GM23248 (cell line): ENCODE results near the gene AGMO. TPM values are rescaled to one million over a fixed set of nuclear protein-coding genes. Genes with fewer than 3 reads are reported as not detected.
"Not testable (repeated sequence)": the region's sequence is repeated elsewhere in the genome, so short reads cannot be mapped to it uniquely, and the experiment has no call there.

Experiments
- DNase-seq: peaks from one replicate; pipeline ENCODE4 v3.0.0-alpha.2; 2015
- H2AFZ ChIP-seq: fragments of 200-600 bp; sonication (generic); 2 replicates; pipeline ENCODE4 v1.6.1; 2016; ENCODE audit warnings: antibody characterized with exemption
- H3F3A ChIP-seq: fragments of 200-600 bp; sonication (generic); 2 replicates; pipeline ENCODE4 v1.6.1; 2016; ENCODE audit warnings: mild to moderate bottlenecking, antibody characterized with exemption, mixed run types; ENCODE audit not compliant: insufficient read depth
- H3K27ac ChIP-seq: fragments of 200-600 bp; sonication (generic); 2 replicates; pipeline ENCODE4 v1.5.1; 2016; ENCODE audit warnings: mild to moderate bottlenecking
- H3K27me3 ChIP-seq: fragments of 200-600 bp; sonication (generic); replicated peaks from 2 replicates; pipeline ENCODE4 v1.6.1; 2016; ENCODE audit warnings: mild to moderate bottlenecking; ENCODE audit not compliant: insufficient read depth
- H3K36me3 ChIP-seq: fragments of 200-600 bp; sonication (generic); 2 replicates; pipeline ENCODE4 v1.6.1; 2016; ENCODE audit warnings: low read depth, mild to moderate bottlenecking
- H3K4me1 ChIP-seq: fragments of 200-600 bp; sonication (generic); 2 replicates; pipeline ENCODE4 v1.6.1; 2016; ENCODE audit warnings: mild to moderate bottlenecking; ENCODE audit not compliant: insufficient read depth
- H3K4me2 ChIP-seq: fragments of 200-600 bp; sonication (generic); one replicate; pipeline ENCODE4 v1.6.1; 2016; ENCODE audit warnings: mild to moderate bottlenecking; ENCODE audit not compliant: unreplicated experiment
- H3K4me3 ChIP-seq: fragments of 200-600 bp; sonication (generic); 2 replicates; pipeline ENCODE4 v1.5.1; 2016; ENCODE audit warnings: mild to moderate bottlenecking
- H3K79me2 ChIP-seq: fragments of 200-600 bp; sonication (generic); 2 replicates; pipeline ENCODE4 v1.6.1; 2016; ENCODE audit warnings: mild to moderate bottlenecking; ENCODE audit not compliant: insufficient read depth
- H3K9ac ChIP-seq: fragments of 200-600 bp; sonication (generic); 2 replicates; pipeline ENCODE4 v1.6.1; 2016; ENCODE audit warnings: mild to moderate bottlenecking
- H3K9me2 ChIP-seq: fragments of 200-600 bp; sonication (generic); 2 replicates; pipeline ENCODE4 v1.6.1; 2016; ENCODE audit warnings: mixed run types, mild to moderate bottlenecking, moderate library complexity; ENCODE audit not compliant: insufficient read depth
- H3K9me3 ChIP-seq: fragments of 200-600 bp; sonication (generic); one replicate; pipeline ENCODE4 v1.6.1; 2017; ENCODE audit warnings: low read depth
- H4K20me1 ChIP-seq: fragments of 200-600 bp; sonication (generic); 2 replicates; pipeline ENCODE4 v1.6.0; 2016; ENCODE audit not compliant: insufficient read depth
- EZH2 ChIP-seq: fragments of 200-600 bp; sonication (generic); IDR thresholded peaks from 2 replicates; pipeline ENCODE4 v1.6.1; 2018; ENCODE audit warnings: antibody characterized with exemption, mild to moderate bottlenecking; ENCODE audit not compliant: insufficient read depth, poor library complexity, severe bottlenecking
- EZH2phosphoT487 ChIP-seq: fragments of 200-600 bp; sonication (generic); IDR thresholded peaks from 2 replicates; pipeline ENCODE4 v1.6.1; 2018; ENCODE audit warnings: antibody characterized with exemption, moderate library complexity, mild to moderate bottlenecking, low read depth; ENCODE audit not compliant: insufficient read depth
- WGBS, 2 experiments: methylation state at CpG; one replicate each; pipeline ENCODE4 v1.1.6; 2015 to 2017; ENCODE audit warnings: low lambda C conversion rate in 2 of 2, low coverage in 1 of 2; ENCODE audit errors: missing lambda C conversion rate in 2 of 2; 5-methylcytosine and 5-hydroxymethylcytosine counted together
- in situ Hi-C: fragments of 300-500 bp; cut with MboI; formaldehyde crosslinking; loops from 2 replicates; pipeline ENCODE4 v1.15.0; 2020
- polyA plus RNA-seq: library from polyadenylated mRNA; unstranded; fragments of >200 nt; fragmentation: Nextera tagmentation; extraction: Ambion mirVana; gene quantifications from 2 replicates; pipeline ENCODE4 v1.2.1, GENCODE V29; 2016
- total RNA-seq: library from RNA; depleted of rRNA; stranded (reverse); fragments of >200 nt; shearing (Covaris generic); gene quantifications from 2 replicates; pipeline ENCODE4 v1.2.3, GENCODE V29; 2014

The AGMO gene
- total and polyA plus RNA-seq, 2 experiments from 2014 or later, result not detected

- Histone ChIP-seq H3K4me3 (no peak overlapping the region), H3K9me2 (no peaks in the 10 kb centered on the region), H3K9ac (no peak overlapping the region), H3F3A (no peaks in the 10 kb centered on the region), H3K27ac (no peak overlapping the region), H3K36me3 (no peaks in the 10 kb centered on the region), H3K4me2 (peak overlapping the region; percentile 3), H3K9me3 (no peaks in the 10 kb centered on the region), H3K27me3 (no peaks in the 10 kb centered on the region), H2AFZ (peak overlapping the region; percentile 55), H4K20me1 (no peaks in the 10 kb centered on the region), H3K79me2 (no peaks in the 10 kb centered on the region), H3K4me1 (peaks cover 7% of the 10 kb centered on the region; the same call in 1 of the 2 replicates)
- TF ChIP-seq EZH2phosphoT487 (no peak), EZH2 (no peak)
- no peak for DNase-seq
- in situ Hi-C loops, result no loop called here
- 61 to 69% methylated on average over 4 of the region's 4 CpGs for WGBS, 2 experiments
Observed at GRCh38 chr7:15556339-15557105, 5.3 kb downstream of the AGMO start.

DNA sequence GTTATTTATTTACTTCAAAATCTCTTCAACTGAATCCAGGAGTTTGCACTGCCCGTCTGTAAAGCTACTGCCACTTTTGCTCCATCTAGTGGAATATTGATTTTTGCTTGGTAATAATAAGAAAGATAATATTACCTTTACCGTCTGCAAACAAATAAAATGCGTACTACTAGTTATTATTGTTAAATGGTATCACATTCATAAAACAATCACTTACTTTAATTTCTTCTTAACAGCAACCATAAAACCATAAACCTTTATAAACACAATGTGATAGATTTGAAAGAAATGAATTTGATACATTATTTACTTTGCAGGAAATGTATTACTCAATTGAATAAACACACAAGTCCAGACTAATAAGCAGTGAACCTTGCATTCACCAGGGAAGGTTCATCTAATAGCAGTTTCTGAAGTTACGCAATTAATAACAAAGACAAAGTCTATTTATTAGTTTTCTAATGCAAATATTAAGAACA is 6.4 kb downstream of the AGMO start:
- H3K27ac ChIP-seq, result no peak overlapping the region
- H3K9me3 ChIP-seq, result no peaks in the 10 kb centered on the region
- no peak overlapping the region for H3K4me2 ChIP-seq
- DNase-seq, result peak; percentile 47
- peaks cover 7% of the 10 kb centered on the region; the same call in 1 of the 2 replicates for H3K4me1 ChIP-seq
- 51 to 52% methylated on average over 4 of the region's 4 CpGs for WGBS, 2 experiments
- H4K20me1 ChIP-seq, result no peaks in the 10 kb centered on the region
- H3K27me3 ChIP-seq, result no peaks in the 10 kb centered on the region
- TF ChIP-seq EZH2 (no peak), EZH2phosphoT487 (no peak)
- no peaks in the 10 kb centered on the region for H3K79me2 ChIP-seq
- no peak overlapping the region for H3K9ac ChIP-seq
- H2AFZ ChIP-seq, result no peak overlapping the region
- no peak overlapping the region for H3K4me3 ChIP-seq
- no peaks in the 10 kb centered on the region for H3K36me3 ChIP-seq
- in situ Hi-C loops, result no loop called here
- no peaks in the 10 kb centered on the region for H3F3A ChIP-seq
- no peaks in the 10 kb centered on the region for H3K9me2 ChIP-seq

- Histone ChIP-seq H3K27me3 (no peaks in the 10 kb centered on the region), H3K79me2 (no peaks in the 10 kb centered on the region), H3K4me2 (no peak overlapping the region), H2AFZ (no peak overlapping the region), H4K20me1 (no peaks in the 10 kb centered on the region), H3K9me3 (no peaks in the 10 kb centered on the region), H3F3A (no peaks in the 10 kb centered on the region), H3K4me3 (no peak overlapping the region), H3K9ac (no peak overlapping the region), H3K4me1 (peaks cover 7% of the 10 kb centered on the region; the same call in 1 of the 2 replicates), H3K36me3 (no peaks in the 10 kb centered on the region), H3K9me2 (no peaks in the 10 kb centered on the region), H3K27ac (no peak overlapping the region)
- TF ChIP-seq EZH2phosphoT487 (no peak), EZH2 (no peak)
- in situ Hi-C loops, result no loop called here
- no peak for DNase-seq
- 16 to 20% methylated on average over 3 of the region's 3 CpGs for WGBS, 2 experiments
Observed at GRCh38 chr7:15554744-15555143, 7.1 kb downstream of the AGMO start.

DNA sequence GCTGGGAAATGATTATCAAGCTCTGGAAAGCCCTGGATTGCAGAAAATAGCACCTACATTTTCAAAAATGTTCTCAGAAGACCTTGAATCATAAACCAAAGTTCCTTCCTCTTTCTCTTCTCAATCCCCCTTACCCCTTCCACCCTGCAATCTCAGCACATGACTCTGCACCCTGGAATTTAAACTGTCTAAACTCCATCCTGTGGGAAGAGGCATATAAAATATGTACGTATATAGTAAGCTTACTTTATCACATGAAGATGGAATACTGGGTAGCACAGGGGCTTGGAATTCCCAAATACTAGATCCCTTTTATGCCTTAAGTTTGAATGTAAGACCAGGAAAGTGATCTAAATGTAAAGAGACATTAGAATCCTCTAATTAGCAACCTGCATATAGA is 7.7 kb downstream of the AGMO start:
- no peak overlapping the region for H3K4me2 ChIP-seq
- 15 to 16% methylated on average over 1 of the region's 1 CpG for WGBS, 2 experiments
- no peak for DNase-seq
- 0 out of 2 replicates have a peak overlapping the region, but pooled peaks have one; percentile 50 for H2AFZ ChIP-seq
- no peak overlapping the region for H3K9ac ChIP-seq
- in situ Hi-C loops, result no loop called here
- H3K4me3 ChIP-seq, result no peak overlapping the region
- no peaks in the 10 kb centered on the region for H3K9me2 ChIP-seq
- no peaks in the 10 kb centered on the region for H3K27me3 ChIP-seq
- TF ChIP-seq EZH2phosphoT487 (no peak), EZH2 (no peak)
- peaks cover 7% of the 10 kb centered on the region; the same call in 1 of the 2 replicates for H3K4me1 ChIP-seq
- H3K9me3 ChIP-seq, result no peaks in the 10 kb centered on the region
- H3K27ac ChIP-seq, result no peak overlapping the region
- no peaks in the 10 kb centered on the region for H3K36me3 ChIP-seq
- no peaks in the 10 kb centered on the region for H4K20me1 ChIP-seq
- no peaks in the 10 kb centered on the region for H3F3A ChIP-seq
- H3K79me2 ChIP-seq, result no peaks in the 10 kb centered on the region

DNA sequence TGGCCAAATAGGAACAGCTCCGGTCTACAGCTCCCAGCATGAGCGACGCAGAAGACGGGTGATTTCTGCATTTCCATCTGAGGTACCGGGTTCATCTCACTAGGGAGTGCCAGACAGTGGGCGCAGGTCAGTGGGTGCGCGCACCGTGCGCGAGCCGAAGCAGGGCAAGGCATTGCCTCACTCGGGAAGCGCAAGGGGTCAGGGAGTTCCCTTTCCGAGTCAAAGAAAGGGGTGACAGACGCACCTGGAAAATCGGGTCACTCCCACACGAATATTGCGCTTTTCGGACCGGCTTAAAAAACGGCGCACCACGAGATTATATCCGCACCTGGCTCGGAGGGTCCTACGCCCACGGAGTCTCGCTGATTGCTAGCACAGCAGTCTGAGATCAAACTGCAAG is 14.5 kb downstream of the AGMO start:
- H3K9me3 ChIP-seq, H3K4me1 ChIP-seq, H3K4me3 ChIP-seq, H3K79me2 ChIP-seq, H2AFZ ChIP-seq, H3K9ac ChIP-seq, H3K9me2 ChIP-seq, H3K36me3 ChIP-seq, in situ Hi-C loops, H3F3A ChIP-seq, H3K4me2 ChIP-seq, H3K27me3 ChIP-seq, H3K27ac ChIP-seq, DNase-seq, H4K20me1 ChIP-seq: not testable (repeated sequence)
- 84 to 90% methylated on average over 23 to 24 of the region's 29 CpGs for WGBS, 2 experiments
